GM23338 (cell line): Measurements from ENCODE around the gene CCDC149.

Experiments
- EZH2 ChIP-seq: fragments of 200-600 bp; sonication (generic); IDR thresholded peaks from one replicate; pipeline ENCODE4 v1.8.0; 2017; ENCODE audit warnings: antibody characterized with exemption, mild to moderate bottlenecking, low read depth; ENCODE audit not compliant: unreplicated experiment
- REST ChIP-seq: IDR thresholded peaks from one replicate; pipeline ENCODE4 v1.6.1; 2018; ENCODE audit warnings: antibody characterized with exemption; ENCODE audit not compliant: unreplicated experiment
- TF ChIP-seq, protein P1 (sequence below), 2 experiments: fragments of 200-600 bp in 1 of 2; sonication (generic) in 1 of 2; conservative IDR thresholded peaks; 2 replicates each; pipeline versions ENCODE4 v1.5.1 to v1.6.1; 2016 to 2017; ENCODE audit warnings: antibody characterized with exemption in 2 of 2, low read depth in 2 of 2, mild to moderate bottlenecking in 2 of 2, moderate library complexity in 1 of 2

- TF ChIP-seq, protein P1, sequence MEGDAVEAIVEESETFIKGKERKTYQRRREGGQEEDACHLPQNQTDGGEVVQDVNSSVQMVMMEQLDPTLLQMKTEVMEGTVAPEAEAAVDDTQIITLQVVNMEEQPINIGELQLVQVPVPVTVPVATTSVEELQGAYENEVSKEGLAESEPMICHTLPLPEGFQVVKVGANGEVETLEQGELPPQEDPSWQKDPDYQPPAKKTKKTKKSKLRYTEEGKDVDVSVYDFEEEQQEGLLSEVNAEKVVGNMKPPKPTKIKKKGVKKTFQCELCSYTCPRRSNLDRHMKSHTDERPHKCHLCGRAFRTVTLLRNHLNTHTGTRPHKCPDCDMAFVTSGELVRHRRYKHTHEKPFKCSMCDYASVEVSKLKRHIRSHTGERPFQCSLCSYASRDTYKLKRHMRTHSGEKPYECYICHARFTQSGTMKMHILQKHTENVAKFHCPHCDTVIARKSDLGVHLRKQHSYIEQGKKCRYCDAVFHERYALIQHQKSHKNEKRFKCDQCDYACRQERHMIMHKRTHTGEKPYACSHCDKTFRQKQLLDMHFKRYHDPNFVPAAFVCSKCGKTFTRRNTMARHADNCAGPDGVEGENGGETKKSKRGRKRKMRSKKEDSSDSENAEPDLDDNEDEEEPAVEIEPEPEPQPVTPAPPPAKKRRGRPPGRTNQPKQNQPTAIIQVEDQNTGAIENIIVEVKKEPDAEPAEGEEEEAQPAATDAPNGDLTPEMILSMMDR (conservative IDR thresholded peaks at IDR 0.05; ENCODE audit: low read depth in 2 of 2): no peak
- TF ChIP-seq REST: no peak
- TF ChIP-seq EZH2: no peak
Observed at GRCh38 chr4:24810871-24811631, 101.8 kb downstream of the CCDC149 start.
